Measurements from ENCODE around the gene CYBA. TPM values are rescaled to one million over a fixed set of nuclear protein-coding genes. Genes with fewer than 3 reads are reported as not detected.

The CYBA gene
- total and polyA plus RNA-seq, 9 of the 15 experiments (the other 6 are each of a cell fraction or from before 2014, with no cell fraction given), result 0.34 to 683 (median 93.0) TPM

GRCh38 chr16:88651276-88651988 lies 579 bp upstream of the CYBA start (continued):
- TF ChIP-seq HINFP (tag; conservative IDR thresholded peaks at IDR 0.05; ENCODE audit: low read depth), result no peak
- TF ChIP-seq PURB (CRISPR knock-in tag; IDR thresholded peaks at IDR 0.05; ENCODE audit: low read depth), result no peak
- TF ChIP-seq, protein P1, sequence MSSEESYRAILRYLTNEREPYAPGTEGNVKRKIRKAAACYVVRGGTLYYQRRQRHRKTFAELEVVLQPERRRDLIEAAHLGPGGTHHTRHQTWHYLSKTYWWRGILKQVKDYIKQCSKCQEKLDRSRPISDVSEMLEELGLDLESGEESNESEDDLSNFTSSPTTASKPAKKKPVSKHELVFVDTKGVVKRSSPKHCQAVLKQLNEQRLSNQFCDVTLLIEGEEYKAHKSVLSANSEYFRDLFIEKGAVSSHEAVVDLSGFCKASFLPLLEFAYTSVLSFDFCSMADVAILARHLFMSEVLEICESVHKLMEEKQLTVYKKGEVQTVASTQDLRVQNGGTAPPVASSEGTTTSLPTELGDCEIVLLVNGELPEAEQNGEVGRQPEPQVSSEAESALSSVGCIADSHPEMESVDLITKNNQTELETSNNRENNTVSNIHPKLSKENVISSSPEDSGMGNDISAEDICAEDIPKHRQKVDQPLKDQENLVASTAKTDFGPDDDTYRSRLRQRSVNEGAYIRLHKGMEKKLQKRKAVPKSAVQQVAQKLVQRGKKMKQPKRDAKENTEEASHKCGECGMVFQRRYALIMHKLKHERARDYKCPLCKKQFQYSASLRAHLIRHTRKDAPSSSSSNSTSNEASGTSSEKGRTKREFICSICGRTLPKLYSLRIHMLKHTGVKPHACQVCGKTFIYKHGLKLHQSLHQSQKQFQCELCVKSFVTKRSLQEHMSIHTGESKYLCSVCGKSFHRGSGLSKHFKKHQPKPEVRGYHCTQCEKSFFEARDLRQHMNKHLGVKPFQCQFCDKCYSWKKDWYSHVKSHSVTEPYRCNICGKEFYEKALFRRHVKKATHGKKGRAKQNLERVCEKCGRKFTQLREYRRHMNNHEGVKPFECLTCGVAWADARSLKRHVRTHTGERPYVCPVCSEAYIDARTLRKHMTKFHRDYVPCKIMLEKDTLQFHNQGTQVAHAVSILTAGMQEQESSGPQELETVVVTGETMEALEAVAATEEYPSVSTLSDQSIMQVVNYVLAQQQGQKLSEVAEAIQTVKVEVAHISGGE (CRISPR knock-in tag; IDR thresholded peaks at IDR 0.05), result peak; percentile 33 to 90 (median 62); a peak in 4 of 6 replicates
- no peak for TF ChIP-seq ZNF551 (CRISPR knock-in tag; IDR thresholded peaks at IDR 0.05)
- peak; percentile 59 for TF ChIP-seq ARID1B (IDR thresholded peaks at IDR 0.05)
- TF ChIP-seq PTTG1 (tag; IDR thresholded peaks at IDR 0.05; ENCODE audit: low read depth), result no peak
- TF ChIP-seq ZNF584 (CRISPR knock-in tag; IDR thresholded peaks at IDR 0.05; ENCODE audit: low read depth), result no peak
- no peak for TF ChIP-seq PATZ1 (CRISPR knock-in tag; IDR thresholded peaks at IDR 0.05; ENCODE audit: borderline replicate concordance)
- peak; percentile 85 for TF ChIP-seq CREB1 (IDR thresholded peaks at IDR 0.05)
- peak; percentile 73 for TF ChIP-seq CREB1 (CRISPR knock-in tag; IDR thresholded peaks at IDR 0.05)
- peak; percentile 4 for TF ChIP-seq CCNT2 (IDR thresholded peaks at IDR 0.05; ENCODE audit: borderline replicate concordance, extremely low read depth, insufficient read length, low read depth, low read length)
- TF ChIP-seq ZNF830 (CRISPR knock-in tag; IDR thresholded peaks at IDR 0.05), result no peak
- TF ChIP-seq NR2F6 (CRISPR knock-in tag; IDR thresholded peaks at IDR 0.05), result no peak
- peak; percentile 22 for TF ChIP-seq CBFA2T3 (IDR thresholded peaks at IDR 0.05)
- TF ChIP-seq ZFPM2 (CRISPR knock-in tag; IDR thresholded peaks at IDR 0.05), result no peak
- TF ChIP-seq CGGBP1 (CRISPR knock-in tag; IDR thresholded peaks at IDR 0.05), result no peak
- TF ChIP-seq COPS2 (conservative IDR thresholded peaks at IDR 0.05), result no peak
- TF ChIP-seq, protein P2, sequence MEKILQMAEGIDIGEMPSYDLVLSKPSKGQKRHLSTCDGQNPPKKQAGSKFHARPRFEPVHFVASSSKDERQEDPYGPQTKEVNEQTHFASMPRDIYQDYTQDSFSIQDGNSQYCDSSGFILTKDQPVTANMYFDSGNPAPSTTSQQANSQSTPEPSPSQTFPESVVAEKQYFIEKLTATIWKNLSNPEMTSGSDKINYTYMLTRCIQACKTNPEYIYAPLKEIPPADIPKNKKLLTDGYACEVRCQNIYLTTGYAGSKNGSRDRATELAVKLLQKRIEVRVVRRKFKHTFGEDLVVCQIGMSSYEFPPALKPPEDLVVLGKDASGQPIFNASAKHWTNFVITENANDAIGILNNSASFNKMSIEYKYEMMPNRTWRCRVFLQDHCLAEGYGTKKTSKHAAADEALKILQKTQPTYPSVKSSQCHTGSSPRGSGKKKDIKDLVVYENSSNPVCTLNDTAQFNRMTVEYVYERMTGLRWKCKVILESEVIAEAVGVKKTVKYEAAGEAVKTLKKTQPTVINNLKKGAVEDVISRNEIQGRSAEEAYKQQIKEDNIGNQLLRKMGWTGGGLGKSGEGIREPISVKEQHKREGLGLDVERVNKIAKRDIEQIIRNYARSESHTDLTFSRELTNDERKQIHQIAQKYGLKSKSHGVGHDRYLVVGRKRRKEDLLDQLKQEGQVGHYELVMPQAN (IDR thresholded peaks at IDR 0.05; ENCODE audit: borderline replicate concordance), result peak; percentile 41; the same call in 1 of the 2 replicates
